SKM-1 treated with dmso at 0.1 percent for 144 hours (cell line): ENCODE results near the gene ACAA2.
"Not testable (repeated sequence)": the region's sequence is repeated elsewhere in the genome, so short reads cannot be mapped to it uniquely, and the experiment has no call there.

Source experiments
- DNase-seq: peaks from one replicate; lab custom pipeline; 2025; ENCODE audit not compliant: unreplicated experiment; lab: John Stamatoyannopoulos, UW

The ACAA2 gene

DNA sequence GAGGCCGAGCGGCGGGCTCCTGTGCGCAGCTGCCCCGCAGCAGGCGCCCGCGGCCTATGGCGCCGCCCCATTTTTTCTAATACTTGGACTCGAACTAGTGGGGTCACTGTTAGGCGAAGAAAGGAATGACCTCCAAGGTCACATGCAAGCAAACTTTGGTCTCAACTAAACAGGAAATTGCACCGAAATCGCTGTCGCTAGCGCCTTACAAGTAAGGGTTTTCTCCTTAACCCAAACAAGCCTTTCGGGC is 339 bp downstream of the ACAA2 start:
- no peak for DNase-seq

DNA sequence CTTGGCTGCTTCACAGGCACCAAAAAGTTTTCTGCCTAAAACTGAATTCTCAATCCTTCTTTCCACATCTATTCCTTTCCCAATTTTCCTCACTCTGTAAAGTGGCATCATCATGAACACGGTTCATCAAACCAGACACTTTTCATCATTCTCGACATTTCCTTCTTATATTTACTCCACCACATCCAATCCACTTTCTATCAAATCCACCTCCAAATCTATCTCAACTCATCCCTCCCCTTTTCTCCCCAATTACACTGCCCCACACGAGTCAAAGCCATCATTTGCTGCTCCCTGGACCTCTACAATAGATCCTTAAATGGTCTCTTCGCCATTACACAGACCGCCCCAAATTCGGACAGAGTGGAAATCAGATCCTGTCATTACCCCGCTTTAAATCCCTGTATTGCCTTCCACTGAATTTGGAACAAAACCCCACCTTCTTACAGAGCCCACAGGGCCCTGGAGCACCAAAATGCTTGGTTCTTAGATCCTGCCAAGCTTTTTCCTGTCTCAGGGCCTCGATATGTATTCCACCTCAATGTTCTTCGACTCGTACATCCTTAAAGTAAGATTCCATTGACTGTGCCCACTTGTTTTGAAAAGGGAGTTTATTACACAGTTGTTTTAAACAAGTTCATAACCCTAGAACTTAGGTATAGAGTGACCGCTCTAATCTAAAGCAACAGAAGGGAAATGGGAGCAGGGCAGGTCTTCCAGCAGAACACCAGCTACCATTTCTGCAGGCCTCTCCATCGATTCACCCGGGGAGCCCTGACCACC is 856 bp downstream of the ACAA2 start:
- DNase-seq, result no peak

DNA sequence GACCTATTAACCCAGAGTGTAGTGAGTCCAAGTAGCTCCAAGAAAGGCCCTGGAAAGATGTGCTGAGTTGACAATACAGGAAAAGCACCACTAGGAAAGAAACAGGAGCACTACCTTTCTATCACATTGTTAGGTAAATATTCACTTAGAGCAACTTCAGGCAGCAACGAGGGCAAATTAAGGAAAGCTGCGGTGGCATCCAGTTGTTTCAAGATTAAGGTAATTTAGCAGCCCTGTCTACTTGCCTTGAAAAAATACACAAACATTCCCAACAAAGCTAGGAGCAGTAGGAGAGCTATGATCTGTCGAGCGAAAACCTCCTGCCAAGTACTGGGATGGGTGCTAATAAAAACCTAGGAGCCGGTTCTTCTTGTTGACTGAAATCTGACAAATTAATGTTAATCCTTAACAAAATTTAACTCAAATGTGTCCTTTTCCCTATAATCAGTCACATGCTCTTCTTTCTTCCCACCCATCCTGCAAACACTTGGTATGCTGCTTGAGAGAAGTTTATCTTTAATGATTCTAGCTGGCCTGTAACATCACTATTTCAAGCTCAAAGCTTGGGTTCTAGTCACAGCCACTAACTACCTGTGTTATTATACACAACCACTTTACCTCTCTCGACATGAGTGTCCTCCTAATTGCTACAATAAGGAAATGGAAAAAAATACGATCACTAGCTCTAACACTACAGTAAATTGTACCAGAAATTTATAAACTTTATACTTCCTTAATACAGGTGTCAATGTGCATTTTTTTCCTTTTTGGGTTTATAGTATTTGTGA is 2.0 kb downstream of the ACAA2 start:
- DNase-seq, result no peak

DNA sequence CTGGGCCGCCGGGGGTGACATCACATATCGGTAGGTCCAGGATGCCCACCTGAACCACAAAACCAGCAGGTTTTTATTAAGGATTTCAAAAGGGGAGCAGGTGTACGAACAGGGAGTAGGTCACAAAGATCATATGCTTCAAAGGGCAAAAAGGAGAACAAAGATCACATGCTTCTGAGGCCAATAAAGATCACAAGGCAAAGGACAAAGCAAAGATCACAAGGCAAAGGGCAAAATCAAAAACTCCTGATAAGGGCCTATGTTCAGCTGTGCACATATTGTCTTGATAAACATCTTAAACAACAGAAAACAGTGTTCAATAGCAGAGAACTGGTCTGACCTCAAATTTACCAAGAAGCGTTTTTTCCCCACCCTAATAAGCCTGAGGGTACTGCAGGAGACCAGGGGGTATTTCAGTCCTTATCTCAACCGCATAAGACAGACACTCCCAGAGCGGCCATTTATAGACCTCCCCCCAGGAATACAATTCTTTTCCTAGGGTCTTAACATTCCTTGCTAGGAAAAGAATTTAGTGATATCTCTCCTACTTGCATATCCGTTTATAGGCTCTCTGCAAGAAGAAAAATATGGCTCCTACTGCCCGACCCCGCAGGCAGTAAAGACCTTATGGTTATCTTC is 4.7 kb downstream of the ACAA2 start:
- DNase-seq, result not testable (repeated sequence)

DNA sequence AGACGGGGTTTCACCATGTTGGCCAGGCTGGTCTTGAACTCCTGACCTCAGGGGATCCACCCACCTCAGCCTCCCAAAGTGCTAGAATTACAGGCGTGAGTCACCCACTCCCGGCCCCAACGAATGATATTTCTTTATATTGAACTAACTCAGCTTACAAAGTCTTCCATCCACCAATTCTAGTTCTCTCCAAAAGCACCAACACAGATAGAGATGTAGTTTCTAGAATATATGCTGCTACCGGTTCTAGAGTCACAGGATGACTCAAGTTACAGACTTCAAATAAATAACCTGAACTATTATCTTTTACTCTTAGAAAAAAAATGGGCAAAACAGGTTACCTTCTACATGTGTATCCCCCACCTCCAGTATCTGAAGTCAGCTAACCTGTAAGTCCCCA is 9.2 kb downstream of the ACAA2 start:
- DNase-seq, result no peak

DNA sequence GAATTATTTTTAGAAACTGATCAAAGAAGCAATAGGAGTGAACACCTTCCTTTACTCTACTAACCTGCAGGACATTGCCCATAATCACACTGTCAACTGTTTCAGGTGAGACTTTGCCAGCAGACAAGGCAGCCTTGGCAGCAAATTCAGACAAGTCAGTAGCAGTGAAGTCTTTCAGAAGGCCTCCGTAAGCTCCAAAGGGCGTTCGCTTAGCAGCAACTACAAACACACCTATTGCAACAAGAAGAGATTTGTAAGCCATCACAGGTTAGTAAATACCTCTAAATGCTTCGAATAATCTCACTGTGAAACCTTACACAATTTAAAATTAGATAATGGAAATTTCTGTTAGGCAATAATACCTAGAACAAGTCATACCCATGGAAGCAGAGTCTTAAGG is 10.7 kb downstream of the ACAA2 start:
- DNase-seq, result no peak

DNA sequence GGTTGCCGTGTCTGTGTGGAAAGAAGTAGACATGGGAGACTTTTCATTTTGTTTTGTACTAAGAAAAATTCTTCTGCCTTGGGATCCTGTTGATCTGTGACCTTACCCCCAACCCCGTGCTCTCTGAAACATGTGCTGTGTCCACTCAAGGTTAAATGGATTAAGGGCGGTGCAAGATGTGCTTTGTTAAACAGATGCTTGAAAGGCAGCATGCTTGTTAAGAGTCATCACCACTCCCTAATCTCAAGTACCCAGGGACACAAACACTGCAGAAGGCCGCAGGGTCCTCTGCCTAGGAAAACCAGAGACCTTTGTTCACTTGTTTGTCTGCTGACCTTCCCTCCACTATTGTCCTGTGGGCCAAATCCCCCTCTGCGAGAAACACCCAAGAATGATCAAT is 12.8 kb downstream of the ACAA2 start:
- not testable (repeated sequence) for DNase-seq

DNA sequence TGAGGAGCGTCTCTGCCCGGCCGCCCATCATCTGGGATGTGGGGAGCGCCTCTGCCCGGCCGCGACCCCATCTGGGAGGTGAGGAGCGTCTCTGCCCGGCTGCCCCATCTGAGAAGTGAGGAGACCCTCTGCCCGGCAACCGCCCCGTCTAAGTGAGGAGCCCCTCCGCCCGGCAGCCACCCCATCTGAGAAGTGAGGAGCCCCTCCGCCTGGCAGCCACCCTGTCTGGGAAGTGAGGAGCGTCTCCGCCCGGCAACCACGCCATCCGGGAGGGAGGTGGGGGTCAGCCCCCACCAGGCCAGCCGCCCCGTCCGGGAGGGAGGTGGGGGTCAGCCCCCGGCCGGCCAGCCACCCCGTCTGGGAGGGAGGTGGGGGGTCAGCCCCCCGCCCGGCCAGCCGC is 13.5 kb downstream of the ACAA2 start:
- DNase-seq, result not testable (repeated sequence)

DNA sequence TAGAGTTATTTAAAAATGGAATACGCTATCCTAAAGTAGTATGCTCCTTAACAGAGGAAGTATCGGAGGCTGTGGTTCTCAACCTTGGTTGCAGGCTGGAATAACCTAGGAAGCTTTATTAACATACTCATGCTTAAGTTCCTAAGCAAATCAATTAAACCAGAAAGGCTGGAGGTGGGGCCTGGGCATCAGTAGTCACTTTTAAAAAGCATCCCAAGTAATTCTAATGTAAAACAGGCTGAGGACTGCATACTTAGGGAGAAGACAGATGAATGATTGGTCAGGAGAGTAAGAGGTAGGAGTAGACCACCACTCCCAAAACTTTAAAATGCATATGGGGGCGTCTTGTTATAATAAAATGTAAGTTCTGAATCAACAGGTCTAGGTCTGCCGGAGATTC is 15.3 kb downstream of the ACAA2 start:
- DNase-seq, result no peak

DNA sequence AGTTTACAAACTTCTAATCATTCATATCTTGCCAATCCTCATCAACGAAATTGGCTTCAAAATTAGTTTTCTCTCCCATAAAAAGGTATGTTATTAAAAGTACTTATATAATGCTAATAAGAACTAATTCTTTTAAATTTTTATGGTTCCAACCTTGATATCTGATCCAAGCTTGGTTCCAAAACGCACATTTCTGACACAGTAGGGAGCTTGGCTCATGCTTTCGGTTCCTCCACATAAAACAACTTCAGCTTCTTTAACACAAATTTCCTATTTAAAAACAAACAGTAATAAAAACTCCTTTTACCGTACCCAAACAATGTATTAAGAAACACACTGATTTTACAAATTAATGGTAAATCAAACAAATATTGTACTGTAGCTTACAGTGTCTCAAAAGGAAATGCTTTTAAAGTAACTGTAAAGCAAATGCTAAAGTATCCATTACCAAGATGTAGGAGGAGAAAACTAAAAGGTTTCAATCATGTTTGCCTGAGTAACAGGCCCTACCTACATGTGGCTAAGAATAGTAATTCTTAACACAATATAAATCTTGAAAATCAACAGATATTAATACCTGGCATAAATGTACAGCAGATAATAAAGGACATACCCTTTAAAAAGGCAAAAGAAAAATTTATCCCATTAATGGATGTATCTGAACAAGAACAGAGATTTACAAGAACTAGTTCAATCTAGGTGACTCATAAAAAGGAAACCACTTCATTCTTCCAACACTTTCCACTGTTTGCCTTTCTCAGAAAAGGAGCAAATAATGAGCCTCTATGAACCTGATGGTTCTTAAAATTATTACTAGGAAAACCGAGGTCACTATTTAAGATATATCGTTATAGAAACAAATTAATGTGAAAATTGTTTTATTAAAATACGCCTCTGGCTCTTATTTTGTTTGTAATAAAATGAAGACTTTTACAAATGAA is 17.5 kb downstream of the ACAA2 start:
- DNase-seq, result no peak

DNA sequence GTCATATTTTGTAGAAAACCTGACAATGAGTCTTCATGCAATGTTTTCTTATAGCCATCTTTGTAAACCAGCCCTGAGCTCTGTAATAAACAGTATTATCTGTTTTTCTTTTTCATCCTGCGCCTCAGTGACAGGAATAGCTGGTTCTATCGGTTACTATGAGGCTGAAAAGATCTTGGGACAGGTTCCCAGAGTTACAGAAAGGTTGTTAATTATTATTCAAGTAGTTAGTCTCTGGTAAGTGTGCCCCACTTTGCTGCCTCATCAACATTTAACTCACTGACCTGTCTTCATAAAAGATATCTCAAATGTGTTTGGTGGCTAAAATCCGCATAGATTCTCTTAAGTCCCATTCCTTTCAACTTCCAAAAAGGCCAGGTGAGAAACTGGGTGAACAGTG is 18.6 kb downstream of the ACAA2 start:
- DNase-seq, result no peak

DNA sequence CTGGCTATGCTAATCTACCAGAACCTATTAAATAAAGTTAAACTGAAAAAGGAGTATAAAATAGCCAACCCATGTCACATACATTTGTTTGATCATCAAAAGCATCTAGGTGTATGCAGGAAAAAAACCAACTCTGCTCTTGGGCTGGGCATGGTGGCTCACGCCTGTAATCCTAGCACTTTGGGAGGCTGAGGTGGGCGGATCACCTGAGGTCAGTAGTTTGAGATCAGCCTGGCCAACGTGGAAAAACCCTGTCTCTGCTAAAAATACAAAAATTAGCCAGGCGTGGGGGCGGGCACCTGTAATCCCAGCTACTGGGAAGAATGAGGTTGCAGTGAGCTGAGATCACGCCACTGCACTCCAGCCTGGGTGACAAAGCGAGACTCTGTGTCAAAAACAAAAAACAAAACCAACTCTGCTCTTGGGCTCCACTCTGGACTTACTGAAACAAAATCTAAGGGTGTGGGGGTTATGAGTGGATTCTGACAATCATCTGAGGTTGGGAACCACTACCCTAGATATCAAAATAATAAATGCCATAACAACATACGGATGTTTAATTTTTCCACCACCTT is 23.7 kb downstream of the ACAA2 start:
- DNase-seq, result not testable (repeated sequence)

DNA sequence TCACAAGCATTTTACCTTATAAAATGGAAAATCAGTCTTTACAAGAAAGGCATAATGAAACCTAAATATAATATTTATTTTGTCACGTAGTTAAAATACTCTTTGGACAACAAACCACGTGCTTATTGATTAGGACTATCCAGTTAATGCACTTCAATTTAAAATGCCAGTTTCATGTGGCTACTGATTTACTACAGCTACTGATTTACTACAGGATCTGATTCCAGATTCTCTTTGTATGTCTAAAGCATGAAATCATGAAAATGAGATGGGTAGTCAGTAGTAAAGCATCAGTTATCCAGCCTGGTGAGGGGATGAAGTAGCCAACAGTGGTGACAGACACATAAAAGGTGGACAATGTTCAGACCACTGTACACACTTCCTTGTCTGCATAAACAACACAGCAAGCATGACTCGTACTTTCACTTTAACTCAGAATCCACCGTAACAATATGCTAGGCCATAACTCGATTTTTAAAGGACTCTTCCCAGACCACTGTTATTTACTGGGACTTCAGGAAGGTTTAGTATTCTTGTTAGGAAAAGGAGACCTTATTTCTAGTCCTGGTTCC is 24.9 kb downstream of the ACAA2 start:
- no peak for DNase-seq

DNA sequence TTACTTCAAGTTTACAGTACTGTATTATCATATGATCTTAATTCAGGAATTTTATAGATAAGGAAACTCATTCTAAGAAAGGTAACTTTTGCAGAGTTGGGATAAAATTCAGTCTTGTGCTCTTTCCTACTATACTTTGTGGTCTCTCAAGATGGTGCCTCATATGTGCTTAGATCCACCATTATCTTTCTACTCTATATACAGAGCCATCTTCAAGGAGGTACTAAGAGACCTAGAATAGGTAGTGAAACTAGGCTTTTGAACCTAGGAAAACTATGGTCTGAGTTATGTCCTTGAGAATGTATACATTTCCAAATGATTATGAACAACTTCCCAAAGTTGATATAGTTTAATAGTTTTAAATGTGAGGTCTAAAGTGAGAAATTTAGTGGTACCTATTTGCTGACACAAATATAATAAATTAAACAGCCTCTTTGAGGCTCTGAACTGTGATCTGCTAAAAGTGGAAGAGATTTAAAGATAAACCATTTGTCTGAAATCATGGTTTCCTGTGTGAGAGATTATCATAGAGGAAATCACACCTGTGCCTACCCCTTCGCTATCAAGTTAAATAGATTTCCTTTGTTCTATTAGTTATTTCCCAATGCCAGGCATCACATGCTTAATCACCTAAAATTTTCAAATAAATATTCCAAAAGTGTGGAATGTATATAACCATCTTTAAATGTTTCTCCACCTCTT is 27.2 kb downstream of the ACAA2 start:
- no peak for DNase-seq

DNA sequence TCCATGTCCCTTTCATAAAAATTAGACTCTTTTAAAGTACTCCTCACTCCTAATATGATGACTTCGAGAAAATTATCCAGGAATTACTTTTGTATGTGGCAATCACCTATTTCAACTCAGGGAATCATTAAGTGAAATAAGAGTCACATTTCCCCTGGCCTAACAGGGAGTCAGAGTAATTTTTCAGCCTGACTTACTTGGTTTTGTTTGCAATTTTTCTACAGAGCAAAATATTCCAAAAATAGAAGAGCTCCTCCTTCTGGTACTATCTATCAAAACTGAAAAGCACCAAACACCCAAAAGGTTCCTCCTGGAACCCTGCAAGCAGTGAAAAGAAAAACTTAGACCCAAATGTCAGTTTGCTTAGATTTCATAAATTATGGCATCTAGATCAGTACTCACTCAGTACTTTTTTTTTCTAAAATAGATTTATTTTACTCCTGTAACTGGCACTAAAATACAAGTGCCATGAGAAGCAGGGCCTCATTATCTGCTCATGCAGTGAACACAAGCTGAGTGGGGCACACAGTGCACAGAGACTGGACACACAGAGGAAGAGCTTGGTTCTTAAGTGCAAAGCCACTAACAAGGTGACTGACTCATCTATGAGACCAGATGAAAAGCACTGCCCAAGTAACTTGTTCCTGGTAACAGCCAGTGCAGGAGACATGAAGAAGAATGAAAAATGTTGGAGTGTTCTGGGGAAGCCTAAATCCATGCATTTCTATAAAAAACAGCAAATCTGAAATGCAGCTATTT is 28.7 kb downstream of the ACAA2 start:
- DNase-seq, result no peak

DNA sequence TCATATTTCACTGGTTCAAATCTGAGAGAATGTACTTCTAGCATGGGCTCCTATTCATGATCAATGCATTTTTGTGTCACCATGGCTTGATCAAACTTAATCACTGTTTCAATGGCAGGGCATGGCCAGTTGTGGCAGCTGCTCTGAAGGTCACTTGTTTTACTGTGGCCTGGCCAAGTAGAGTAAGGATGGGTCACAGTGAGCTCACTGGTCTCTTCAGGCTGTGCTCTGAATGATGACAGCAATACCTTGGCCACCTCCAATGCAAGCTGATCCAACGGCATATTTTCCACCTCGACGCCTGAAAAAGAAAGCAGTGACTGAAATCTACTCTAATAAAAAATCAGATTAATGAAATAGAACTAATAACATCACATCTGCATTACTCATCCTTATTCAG is 29.7 kb downstream of the ACAA2 start:
- DNase-seq, result not testable (repeated sequence)

DNA sequence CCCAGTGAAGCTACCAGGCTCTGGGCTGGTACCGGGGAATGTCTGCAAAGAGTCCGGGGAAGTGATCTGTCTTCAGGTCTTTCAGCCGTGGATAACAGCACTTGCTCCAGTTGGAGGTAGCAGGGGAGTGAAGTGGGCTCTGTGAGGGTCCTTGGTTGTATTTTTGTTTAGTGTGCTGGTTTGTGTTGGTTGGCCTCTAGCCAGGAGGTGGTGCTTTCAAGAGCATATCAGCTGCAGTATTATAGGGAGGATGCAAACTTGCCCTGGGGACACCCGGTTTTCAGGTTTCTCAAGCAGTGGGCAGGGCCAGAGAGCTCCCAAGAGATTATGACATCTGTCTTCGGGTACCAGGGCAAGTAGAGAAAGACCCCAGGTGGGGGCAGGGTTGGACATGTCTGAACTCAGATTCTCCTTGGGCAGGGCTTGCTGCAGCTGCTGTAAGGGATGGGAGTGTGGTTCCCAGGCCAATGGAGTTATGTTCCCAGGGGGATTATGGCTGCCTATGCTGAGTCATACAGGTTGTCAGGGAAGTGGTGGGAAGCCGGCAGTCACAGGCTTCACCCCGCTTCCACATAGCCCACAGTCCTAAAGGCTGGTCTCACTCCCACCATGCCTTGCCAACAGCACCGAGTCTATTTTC is 34.4 kb downstream of the ACAA2 start:
- DNase-seq, result no peak

DNA sequence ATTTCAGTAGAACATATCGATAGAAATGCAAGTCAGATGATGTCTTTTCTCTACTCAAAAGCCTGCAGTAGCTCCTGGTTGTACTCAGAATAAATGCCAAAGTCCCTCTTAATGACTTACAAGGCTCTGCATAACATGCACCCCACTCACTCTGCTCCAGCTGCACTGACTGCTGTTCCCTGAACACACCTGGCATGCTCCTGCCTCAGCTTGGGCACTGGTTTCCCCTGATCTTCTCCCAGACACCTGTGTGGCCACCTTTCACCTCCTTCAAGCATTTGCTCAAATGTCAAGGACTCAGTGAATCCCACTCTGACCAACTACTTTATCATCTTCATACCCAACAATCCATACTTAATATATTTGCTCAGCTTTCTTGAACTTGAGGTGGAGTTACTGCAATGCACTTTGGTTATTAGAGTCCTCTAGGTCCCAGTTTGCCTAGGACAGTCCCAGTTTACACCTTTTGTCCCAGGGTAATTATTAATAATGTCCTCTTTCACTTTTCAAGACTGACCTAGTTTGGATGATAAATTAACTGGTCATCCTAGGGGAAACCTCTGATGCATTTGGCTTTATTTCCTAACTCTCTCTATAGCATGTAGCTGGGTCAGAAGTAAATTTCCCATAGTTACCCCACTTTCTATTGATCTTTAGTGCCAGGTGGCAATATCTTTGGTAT is 44.1 kb downstream of the ACAA2 start:
- no peak for DNase-seq
